Immature natural killer cell (primary cell): ENCODE data around the gene CPNE9. TPM values are rescaled to one million over a fixed set of nuclear protein-coding genes. Genes with fewer than 3 reads are reported as not detected.

Source experiments
- DNase-seq, 3 donors: peaks; one replicate each; pipeline ENCODE4 v3.0.0; 2022; ENCODE audit warnings: mixed read lengths in 1 of 3
- H3K27ac Mint-ChIP-seq, 6 donors: one replicate each; pipeline ENCODE4 v1.8.0; 2020; ENCODE audit warnings: mixed read lengths in 6 of 6, mild to moderate bottlenecking in 5 of 6, inconsistent platforms in 4 of 6, moderate library complexity in 3 of 6
- H3K27me3 Mint-ChIP-seq, 3 donors: one replicate each; pipeline ENCODE4 v1.8.0; 2020 to 2021; ENCODE audit warnings: low read depth in 3 of 3, mild to moderate bottlenecking in 3 of 3, mixed read lengths in 3 of 3, moderate library complexity in 3 of 3, inconsistent platforms in 1 of 3
- H3K36me3 Mint-ChIP-seq, 3 donors: one replicate each; pipeline ENCODE4 v1.8.0; 2020; ENCODE audit warnings: mixed read lengths in 3 of 3, inconsistent platforms in 2 of 3, mild to moderate bottlenecking in 2 of 3
- H3K4me1 Mint-ChIP-seq, 2 donors: one replicate each; pipeline ENCODE4 v1.8.0; 2020; ENCODE audit warnings: inconsistent platforms in 2 of 2, mild to moderate bottlenecking in 2 of 2, mixed read lengths in 2 of 2, moderate library complexity in 1 of 2
- H3K4me3 Mint-ChIP-seq, 5 donors: one replicate each; pipeline ENCODE4 v1.8.0; 2020; ENCODE audit warnings: mild to moderate bottlenecking in 5 of 5, mixed read lengths in 5 of 5, inconsistent platforms in 3 of 5, moderate library complexity in 3 of 5
- H3K9me3 Mint-ChIP-seq, 6 donors: one replicate each; pipeline ENCODE4 v1.8.0; 2020; ENCODE audit warnings: mild to moderate bottlenecking in 6 of 6, mixed read lengths in 6 of 6, inconsistent platforms in 4 of 6, moderate library complexity in 3 of 6
- polyA plus RNA-seq, 3 donors: library from polyadenylated mRNA; unstranded; fragments of 300-500 nt; fragmentation: Illumina TruSeq; gene quantifications; one replicate each; pipeline ENCODE4 v1.2.3, GENCODE V29; 2021

Gene CPNE9
- polyA plus RNA-seq, 3 donors from 2014 or later = 0.31 TPM; not detected in 2

GRCh38 chr3:9691636-9692035, 12.0 kb upstream of the CPNE9 start:
- H3K4me1 Mint-ChIP-seq = no peaks in the 10 kb centered on the region
- peaks cover 0 to 4% (median 4%) of the 10 kb centered on the region in 3 donors for H3K27me3 Mint-ChIP-seq
- H3K9me3 Mint-ChIP-seq = no peaks in the 10 kb centered on the region
- peaks cover 8 to 54% (median 27%) of the 10 kb centered on the region in 3 donors for H3K36me3 Mint-ChIP-seq
- no peak overlapping the region for H3K27ac Mint-ChIP-seq
- no peak overlapping the region for H3K4me3 Mint-ChIP-seq
- no peak for DNase-seq

DNA sequence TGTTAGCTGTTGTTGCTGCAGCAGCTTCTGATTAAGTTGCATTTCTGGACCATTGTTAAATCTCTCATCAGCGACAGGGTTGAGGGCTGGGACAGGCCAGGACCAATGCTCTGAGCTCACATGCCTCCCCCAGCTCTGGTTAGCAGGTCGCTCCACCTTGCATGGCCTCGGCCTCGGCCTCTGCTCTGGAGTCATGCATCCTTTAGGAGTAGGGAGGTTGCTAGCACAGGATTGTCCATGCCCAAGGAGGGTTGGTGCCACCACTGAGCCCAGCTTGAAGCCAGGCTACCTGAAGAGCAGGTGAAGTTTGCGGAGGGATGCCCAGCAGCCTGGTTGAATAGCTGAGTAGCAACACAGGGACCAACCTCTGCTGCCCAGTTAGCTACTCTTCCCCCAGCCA, 11.2 kb upstream of the CPNE9 start:
- Mint-ChIP-seq H3K4me1 (no peaks in the 10 kb centered on the region), H3K36me3 (peaks cover 10 to 52% (median 28%) of the 10 kb centered on the region in 3 donors), H3K27me3 (peaks cover 0 to 4% (median 0%) of the 10 kb centered on the region in 3 donors), H3K4me3 (no peak overlapping the region), H3K9me3 (no peaks in the 10 kb centered on the region), H3K27ac (no peak overlapping the region)
- DNase-seq = no peak

- H3K4me1 Mint-ChIP-seq = no peaks in the 10 kb centered on the region
- peaks cover 0 to 2% (median 0%) of the 10 kb centered on the region in 3 donors for H3K27me3 Mint-ChIP-seq
- no peaks in the 10 kb centered on the region for H3K9me3 Mint-ChIP-seq
- no peak for DNase-seq
- H3K4me3 Mint-ChIP-seq = no peak overlapping the region
- peaks cover 13 to 47% (median 44%) of the 10 kb centered on the region in 3 donors for H3K36me3 Mint-ChIP-seq
- H3K27ac Mint-ChIP-seq = no peak overlapping the region
Measured at GRCh38 chr3:9695345-9695744, 8.3 kb upstream of the CPNE9 start.

- H3K27me3 Mint-ChIP-seq = peaks cover 0 to 2% (median 0%) of the 10 kb centered on the region in 3 donors
- H3K36me3 Mint-ChIP-seq = peaks cover 13 to 48% (median 41%) of the 10 kb centered on the region in 3 donors
- H3K9me3 Mint-ChIP-seq = no peaks in the 10 kb centered on the region
- DNase-seq = no peak
- no peak overlapping the region for H3K4me3 Mint-ChIP-seq
- H3K4me1 Mint-ChIP-seq = no peaks in the 10 kb centered on the region
- peak overlapping the region in 1 of 6 donors; percentile 34 for H3K27ac Mint-ChIP-seq
Measured at GRCh38 chr3:9695746-9696145, 7.9 kb upstream of the CPNE9 start.

DNA sequence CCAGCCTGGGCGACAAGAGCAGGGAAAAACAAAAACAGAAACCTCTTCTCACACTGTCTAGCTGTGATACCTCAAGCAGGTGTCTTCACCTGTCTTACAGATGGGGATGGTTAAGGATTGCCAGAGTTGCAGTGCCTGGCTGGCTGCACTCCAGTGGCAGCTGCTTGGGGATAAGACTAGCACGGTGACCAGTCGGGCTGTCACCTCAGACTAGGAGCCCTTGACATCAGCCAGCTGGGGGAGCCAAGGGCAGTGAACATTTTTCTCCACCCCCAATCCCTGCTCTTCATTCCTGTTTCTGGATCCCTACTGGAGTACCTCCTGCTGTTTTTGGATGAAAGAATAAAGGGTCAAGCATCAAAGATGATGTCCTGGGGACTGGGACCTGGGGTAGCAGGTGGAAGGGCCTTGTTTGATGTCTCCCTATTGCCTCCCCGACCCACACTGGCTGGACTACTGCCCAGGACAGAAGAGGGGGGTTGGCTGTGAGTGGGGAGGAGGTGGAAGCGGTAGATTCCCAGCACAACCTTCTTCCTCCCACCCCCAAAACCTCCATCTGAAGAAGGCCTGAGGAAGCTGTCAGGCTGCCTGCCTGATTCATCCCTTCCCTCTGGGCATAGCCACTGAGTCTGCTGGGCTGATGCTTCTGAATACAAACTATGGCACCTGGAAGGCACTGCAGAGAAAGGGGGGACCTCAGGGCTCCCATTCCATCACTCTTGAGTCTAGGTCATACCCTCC, 7.0 kb upstream of the CPNE9 start:
- peaks cover 13 to 48% (median 45%) of the 10 kb centered on the region in 3 donors for H3K36me3 Mint-ChIP-seq
- H3K4me1 Mint-ChIP-seq = no peaks in the 10 kb centered on the region
- H3K9me3 Mint-ChIP-seq = no peaks in the 10 kb centered on the region
- H3K27me3 Mint-ChIP-seq = peaks cover 0 to 2% (median 0%) of the 10 kb centered on the region in 3 donors
- DNase-seq = no peak
- H3K27ac Mint-ChIP-seq = no peak overlapping the region
- H3K4me3 Mint-ChIP-seq = no peak overlapping the region

GRCh38 chr3:9697892-9698291, 5.7 kb upstream of the CPNE9 start:
- H3K27ac Mint-ChIP-seq = peak overlapping the region in 1 of 6 donors; percentile 17
- H3K4me3 Mint-ChIP-seq = no peak overlapping the region
- peaks cover 19 to 54% (median 44%) of the 10 kb centered on the region in 3 donors for H3K36me3 Mint-ChIP-seq
- H3K4me1 Mint-ChIP-seq = peaks cover 0 to under 1% of the 10 kb centered on the region in 2 donors
- no peaks in the 10 kb centered on the region for H3K9me3 Mint-ChIP-seq
- no peak for DNase-seq
- H3K27me3 Mint-ChIP-seq = peaks cover 0 to 2% (median 1%) of the 10 kb centered on the region in 3 donors

DNA sequence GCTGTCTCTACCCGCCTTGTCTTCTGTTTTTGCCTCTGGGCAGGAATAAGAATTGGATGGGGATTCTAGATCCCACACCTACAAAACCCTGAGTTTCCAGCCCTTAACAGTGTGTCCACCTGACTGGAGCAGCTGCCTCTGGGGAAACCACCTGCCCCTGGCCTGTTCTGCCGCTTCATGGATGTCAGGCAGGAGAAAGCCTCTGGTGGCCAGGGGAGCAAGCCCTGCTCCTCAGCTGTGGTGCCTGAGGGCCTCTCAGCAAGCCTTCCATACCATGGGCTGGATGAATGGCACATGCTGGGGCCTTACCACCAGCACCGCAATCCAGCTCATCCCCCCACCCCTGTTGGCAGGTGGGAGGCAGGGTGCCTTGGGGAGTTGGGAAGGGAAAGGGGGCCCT, 5.3 kb upstream of the CPNE9 start:
- peaks cover 2 to 5% of the 10 kb centered on the region in 2 donors for H3K4me1 Mint-ChIP-seq
- no peak overlapping the region for H3K4me3 Mint-ChIP-seq
- peaks cover 0 to 2% (median under 1%) of the 10 kb centered on the region in 3 donors for H3K27me3 Mint-ChIP-seq
- peaks cover 21 to 56% (median 40%) of the 10 kb centered on the region in 3 donors for H3K36me3 Mint-ChIP-seq
- no peak for DNase-seq
- no peak overlapping the region for H3K27ac Mint-ChIP-seq
- no peaks in the 10 kb centered on the region for H3K9me3 Mint-ChIP-seq

GRCh38 chr3:9700536-9700935, 3.1 kb upstream of the CPNE9 start:
- no peaks in the 10 kb centered on the region for H3K9me3 Mint-ChIP-seq
- no peak for DNase-seq
- no peak overlapping the region for H3K4me3 Mint-ChIP-seq
- peaks cover 15 to 43% (median 27%) of the 10 kb centered on the region in 3 donors for H3K36me3 Mint-ChIP-seq
- peak overlapping the region in 1 of 6 donors; percentile 20 for H3K27ac Mint-ChIP-seq
- H3K4me1 Mint-ChIP-seq = peaks cover 12 to 13% of the 10 kb centered on the region in 2 donors
- H3K27me3 Mint-ChIP-seq = peaks cover 0 to 13% (median 6%) of the 10 kb centered on the region in 3 donors

DNA sequence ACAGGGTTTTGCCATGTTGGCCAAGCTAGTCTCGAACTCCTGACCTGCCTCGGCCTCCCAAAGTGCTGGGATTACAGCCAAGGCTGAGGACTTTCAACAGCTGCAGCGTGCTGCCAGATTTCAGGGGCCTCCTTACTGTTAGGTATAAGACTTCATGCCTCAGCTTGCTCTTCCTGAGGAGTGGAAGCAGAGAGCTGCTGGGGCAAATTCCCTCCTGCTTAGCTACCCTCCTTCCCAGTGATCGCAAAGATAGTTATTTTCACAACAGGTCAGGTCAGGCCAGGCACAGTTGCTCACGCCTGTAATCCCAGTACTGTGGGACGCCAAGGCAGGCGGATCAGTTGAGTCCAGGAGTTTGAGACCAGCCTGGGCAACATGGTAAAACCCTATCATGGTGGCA, 2.6 kb upstream of the CPNE9 start:
- Mint-ChIP-seq H3K9me3 (no peaks in the 10 kb centered on the region), H3K27ac (no peak overlapping the region), H3K4me1 (peaks cover 12 to 13% of the 10 kb centered on the region in 2 donors), H3K4me3 (no peak overlapping the region), H3K27me3 (peaks cover 3 to 14% (median 6%) of the 10 kb centered on the region in 3 donors), H3K36me3 (peaks cover 15 to 42% (median 27%) of the 10 kb centered on the region in 3 donors)
- no peak for DNase-seq

- peaks cover 13 to 14% of the 10 kb centered on the region in 2 donors for H3K4me1 Mint-ChIP-seq
- peaks cover 7 to 14% (median 8%) of the 10 kb centered on the region in 3 donors for H3K27me3 Mint-ChIP-seq
- DNase-seq = no peak
- H3K9me3 Mint-ChIP-seq = no peaks in the 10 kb centered on the region
- no peak overlapping the region for H3K4me3 Mint-ChIP-seq
- no peak overlapping the region for H3K27ac Mint-ChIP-seq
- H3K36me3 Mint-ChIP-seq = peaks cover 22 to 40% (median 32%) of the 10 kb centered on the region in 3 donors
Measured at GRCh38 chr3:9701711-9702110, 1.9 kb upstream of the CPNE9 start.

- peaks cover 21 to 33% (median 25%) of the 10 kb centered on the region in 3 donors for H3K36me3 Mint-ChIP-seq
- H3K27me3 Mint-ChIP-seq = peaks cover 8 to 14% (median 8%) of the 10 kb centered on the region in 3 donors
- no peak overlapping the region for H3K27ac Mint-ChIP-seq
- peak overlapping the region in 3 of 5 donors; percentile 5 to 21 (median 14) for H3K4me3 Mint-ChIP-seq
- no peak for DNase-seq
- H3K4me1 Mint-ChIP-seq = peaks cover 13 to 14% of the 10 kb centered on the region in 2 donors
- H3K9me3 Mint-ChIP-seq = no peaks in the 10 kb centered on the region
Measured at GRCh38 chr3:9703240-9703639, 393 bp upstream of the CPNE9 start.

GRCh38 chr3:9704347-9705322, 1.0 kb downstream of the CPNE9 start:
- Mint-ChIP-seq H3K4me3 (peak overlapping the region; percentile 29 to 64 (median 51)), H3K36me3 (peaks cover 19 to 28% (median 21%) of the 10 kb centered on the region in 3 donors), H3K9me3 (no peaks in the 10 kb centered on the region), H3K27ac (no peak overlapping the region), H3K27me3 (peaks cover 8 to 14% (median 8%) of the 10 kb centered on the region in 3 donors), H3K4me1 (peaks cover 13 to 14% of the 10 kb centered on the region in 2 donors)
- peak; percentile 13 to 23 (median 22) for DNase-seq

GRCh38 chr3:9710174-9710739, 6.6 kb downstream of the CPNE9 start:
- DNase-seq = no peak
- Mint-ChIP-seq H3K9me3 (no peaks in the 10 kb centered on the region), H3K27ac (no peak overlapping the region), H3K4me1 (peaks cover 0 to 2% of the 10 kb centered on the region in 2 donors), H3K4me3 (no peak overlapping the region), H3K27me3 (peaks cover 2 to 16% (median 3%) of the 10 kb centered on the region in 3 donors), H3K36me3 (peaks cover 0 to 12% (median 5%) of the 10 kb centered on the region in 3 donors)
